Left cardiac atrium (tissue), 4 donors: Measurements from ENCODE around the gene ANKMY2. TPM values are rescaled to one million over a fixed set of nuclear protein-coding genes. Genes with fewer than 3 reads are reported as not detected.

Source experiments
- ATAC-seq, 2 donors: fragments of 200-7000 bp; cut with Tn5 transposase; one replicate each; pipeline ENCODE4 v1.9.1; 2020; ENCODE audit warnings: mild to moderate bottlenecking in 2 of 2, moderate library complexity in 2 of 2
- DNase-seq: peaks from one replicate; pipeline ENCODE4 v3.0.0-alpha.2; 2020
- intact Hi-C, 2 donors: fragments of 100-400 bp; cut with DNase I; formaldehyde crosslinking; loops; one replicate each; pipeline versions ENCODE4 v1.14.1 to v1.15.1; 2022 to 2023
- total RNA-seq, 2 donors: library from RNA; stranded (reverse); fragmentation: NEBNext Ultra II Directional; extraction: Animal tissue kit (Norgen Biotek cat#: 25700); gene quantifications; one replicate each; pipeline ENCODE4 v1.2.1, GENCODE V29; 2021
- donor health status: DM: no; HTN: yes; CAD: no.
- donor health status: DM: no; HTN: yes; CAD: no; lungs with severe emphysema.
- donor health status: DM: yes; HTN: yes; CAD: no.
- donor health status: Dilated cardiomyopathy.

The ANKMY2 gene
- total RNA-seq, 2 donors from 2014 or later = 25.1 to 28.6 TPM

GRCh38 chr7:16550671-16551070, 94.9 kb downstream of the ANKMY2 start:
- DNase-seq = no peak
- intact Hi-C loops = no loop called here
- no peak for ATAC-seq

Other genes starting within 250 kb of the ANKMY2 start
- gene CRPPA, start 224.2 kb downstream of the ANKMY2 start, total RNA-seq = 1 to 10 TPM; 6.0 to 7.9 TPM
- 1 to 10 TPM; 2.8 to 8.0 TPM for gene SOSTDC1, start 180.0 kb downstream of the ANKMY2 start, total RNA-seq
- not detected for gene LRRC72, start 118.9 kb downstream of the ANKMY2 start, total RNA-seq
- gene BZW2, start 427 bp upstream of the ANKMY2 start, total RNA-seq = 100 to 1,000 TPM; 133 to 144 TPM
- 10 to 100 TPM; 19.6 to 20.1 TPM for gene TSPAN13, start 108.0 kb upstream of the ANKMY2 start, total RNA-seq
- not detected for gene AGR2, start 159.2 kb upstream of the ANKMY2 start, total RNA-seq
- not detected for gene AGR3, start 236.2 kb upstream of the ANKMY2 start, total RNA-seq